Right renal pelvis (tissue), 4 donors: ENCODE results near the gene MECR. TPM values are rescaled to one million over a fixed set of nuclear protein-coding genes. Genes with fewer than 3 reads are reported as not detected.

Experiments
- DNase-seq, 4 donors: peaks; one replicate each; pipeline ENCODE4 v3.0.0-alpha.2; 2013; ENCODE audit warnings: low read depth in 4 of 4, low spot score in 3 of 4, missing footprints in 1 of 4
- polyA plus RNA-seq, 4 donors: library from polyadenylated mRNA; unstranded; fragments of 120-200 nt; gene quantifications; one replicate each; pipeline ENCODE4 v1.2.1, GENCODE V29; 2013; ENCODE audit not compliant: insufficient read length in 4 of 4

The MECR gene
- polyA plus RNA-seq, 4 donors = 27.4 to 30.4 (median 29.0) TPM

DNA sequence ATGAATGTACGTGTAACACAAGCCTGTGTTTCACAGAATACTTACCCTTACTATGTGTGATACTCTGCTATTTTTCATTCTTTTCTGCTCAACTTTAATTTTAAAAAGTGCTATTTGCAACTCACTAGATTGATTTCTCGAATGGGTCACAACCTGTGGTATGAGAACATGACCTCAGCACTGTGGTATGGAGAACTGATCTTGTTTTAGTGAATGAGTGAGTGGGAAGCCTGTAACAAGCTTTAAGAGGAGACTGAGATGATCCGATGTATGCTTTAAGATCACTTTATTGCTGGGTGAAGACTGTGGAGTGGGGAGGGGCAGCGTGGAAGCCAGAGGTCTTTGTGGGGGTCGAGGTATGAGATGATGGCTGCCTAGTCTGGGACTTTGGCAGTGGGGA, 21.6 kb downstream of the MECR start:
- no peak for DNase-seq

DNA sequence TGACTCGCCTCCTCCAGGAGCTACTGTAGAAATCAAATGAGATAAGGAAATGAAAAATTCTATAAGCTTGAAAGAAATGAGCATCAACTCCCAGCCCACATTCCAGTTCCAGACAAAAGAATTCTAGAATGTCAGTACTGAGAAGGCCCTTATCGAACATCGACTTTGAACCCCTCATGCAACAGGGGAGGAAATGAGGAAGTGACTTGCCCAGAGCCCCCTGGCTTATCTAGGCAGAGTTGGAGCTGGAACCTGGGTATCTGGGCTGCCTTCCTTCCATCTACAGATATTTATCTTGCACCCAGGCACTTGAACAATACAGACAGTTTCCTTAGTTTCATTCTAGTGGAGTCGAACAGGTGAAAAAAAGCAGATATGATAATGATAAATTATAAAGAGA, 22.3 kb downstream of the MECR start:
- DNase-seq = no peak

DNA sequence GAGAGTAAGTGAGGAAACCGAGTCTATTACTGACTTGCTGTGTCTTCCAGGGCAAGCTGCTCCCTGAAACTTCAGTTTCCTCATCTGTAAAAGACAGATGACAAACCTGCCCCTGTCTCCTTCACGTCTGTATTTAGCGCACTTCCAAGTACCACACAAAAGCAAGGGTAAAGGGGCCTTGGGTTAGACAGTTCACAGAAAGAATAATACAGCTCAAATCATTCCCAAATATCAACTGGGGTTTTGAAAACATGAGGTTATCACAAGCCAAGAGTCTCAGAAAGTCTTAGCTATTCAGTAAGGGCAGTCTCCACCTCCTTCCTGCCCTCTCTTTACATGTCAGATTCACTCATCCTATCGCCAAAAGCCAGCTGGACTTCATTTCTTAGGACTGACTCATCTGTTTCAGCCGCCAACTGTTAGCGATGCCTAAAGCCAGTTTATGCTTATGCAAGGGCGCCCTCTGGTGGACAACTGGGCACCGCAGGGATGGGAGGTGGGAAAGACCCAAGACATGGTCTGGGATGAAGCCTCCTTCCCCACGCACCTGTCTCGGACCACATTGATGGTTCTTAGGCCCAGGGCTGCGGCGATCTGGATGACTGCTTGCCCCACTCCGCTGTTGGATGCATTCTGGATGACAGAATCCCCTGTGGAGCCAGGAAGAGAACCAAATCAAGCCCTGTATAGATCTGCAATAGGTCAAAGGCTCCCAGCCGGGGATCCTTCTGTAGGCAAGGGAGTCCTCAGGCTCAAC, 28.0 kb downstream of the MECR start:
- DNase-seq = peak; percentile 88 to 91 (median 90)

DNA sequence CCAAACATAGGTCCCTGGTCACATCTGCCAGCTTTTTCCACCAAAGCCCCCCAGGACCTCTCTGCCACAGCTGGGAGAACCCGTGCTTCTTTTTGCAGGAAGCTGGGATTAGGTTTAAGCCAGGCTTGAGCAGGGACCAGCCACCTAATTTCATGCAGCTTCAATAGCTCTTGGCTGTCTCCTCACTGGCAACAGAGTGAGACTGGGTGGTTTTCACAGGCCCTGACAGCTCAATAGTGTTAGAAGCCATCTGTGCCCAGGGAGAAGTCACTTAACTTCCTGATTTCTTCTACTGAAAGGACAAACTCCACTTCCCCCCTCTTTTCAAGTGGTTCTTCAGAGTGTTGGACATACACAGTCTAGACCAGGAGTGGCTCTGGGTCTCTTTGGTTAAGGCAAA, 28.7 kb downstream of the MECR start:
- no peak for DNase-seq

DNA sequence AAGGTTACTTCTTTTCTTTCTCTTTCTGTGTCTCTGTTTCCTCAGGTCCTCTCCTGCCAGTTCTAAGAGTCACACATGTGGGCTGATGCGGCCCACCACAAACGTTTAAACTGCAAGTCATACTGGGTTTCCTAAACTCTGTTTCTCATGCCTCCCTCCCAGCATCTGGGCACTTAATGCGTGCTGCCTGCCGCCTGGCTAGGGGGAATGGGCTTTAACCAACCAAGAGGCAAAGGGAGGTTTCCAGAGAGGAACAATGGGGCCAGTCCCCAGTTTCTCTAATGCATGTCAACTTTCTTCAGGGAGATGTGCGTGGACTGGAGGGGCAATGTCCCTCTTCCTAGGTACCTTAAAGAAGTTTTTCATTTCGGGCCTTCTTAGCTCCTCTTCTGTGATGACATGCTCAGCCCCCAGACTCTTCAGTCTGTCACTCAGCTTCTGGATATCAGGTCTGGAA, 29.1 kb downstream of the MECR start:
- DNase-seq = no peak

DNA sequence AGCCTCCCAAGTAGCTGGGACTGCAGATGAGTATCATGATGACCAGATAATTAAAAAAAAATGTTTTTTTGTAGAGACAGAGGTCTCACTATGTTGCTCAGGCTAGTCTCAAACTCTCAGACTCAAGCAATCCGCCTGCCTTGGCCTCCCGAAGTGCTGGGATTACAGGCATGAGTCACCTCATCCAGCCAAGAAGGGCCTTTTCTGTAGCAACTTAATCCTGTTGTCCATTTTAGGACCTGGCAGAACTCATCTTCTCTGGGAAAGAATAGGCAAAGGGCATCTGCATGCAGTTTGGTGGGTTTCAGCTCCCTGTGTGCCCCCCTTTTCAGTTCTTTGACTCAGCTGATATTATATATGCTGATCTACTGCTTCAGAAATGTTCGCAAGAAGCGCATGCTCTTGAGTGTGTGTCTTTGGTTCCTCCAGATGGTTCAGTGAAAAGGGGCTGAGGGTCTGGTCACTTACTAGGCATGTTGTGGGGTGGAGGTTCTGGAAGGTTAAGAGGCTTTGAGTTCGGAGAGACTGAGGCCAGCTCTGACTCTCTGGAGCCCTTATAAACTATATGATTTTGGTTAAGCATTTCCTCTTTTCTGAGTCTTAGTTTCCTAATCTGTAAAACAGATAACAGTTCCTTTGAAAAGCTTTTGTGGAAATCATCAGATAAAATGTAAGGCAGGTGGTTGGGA, 29.7 kb downstream of the MECR start:
- DNase-seq = no peak

DNA sequence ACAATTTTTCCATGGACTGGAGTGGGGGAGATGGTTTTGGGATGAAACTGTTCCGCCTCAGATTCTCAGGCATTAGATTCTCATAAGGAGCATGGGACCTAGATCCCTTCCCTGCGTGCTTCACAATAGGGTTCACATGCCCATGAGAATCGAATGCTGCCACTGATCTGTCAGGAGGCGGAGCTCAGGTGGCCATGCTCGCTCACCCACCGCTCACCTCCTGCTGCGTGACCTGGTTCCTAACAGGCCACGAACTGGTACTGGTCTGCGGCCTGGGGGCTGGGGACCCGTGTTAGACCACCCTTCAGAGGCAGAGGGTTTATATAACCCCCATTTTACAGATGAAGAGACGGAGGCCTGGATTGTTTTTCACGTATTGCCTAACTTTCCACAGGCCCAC, 32.7 kb downstream of the MECR start:
- no peak for DNase-seq

DNA sequence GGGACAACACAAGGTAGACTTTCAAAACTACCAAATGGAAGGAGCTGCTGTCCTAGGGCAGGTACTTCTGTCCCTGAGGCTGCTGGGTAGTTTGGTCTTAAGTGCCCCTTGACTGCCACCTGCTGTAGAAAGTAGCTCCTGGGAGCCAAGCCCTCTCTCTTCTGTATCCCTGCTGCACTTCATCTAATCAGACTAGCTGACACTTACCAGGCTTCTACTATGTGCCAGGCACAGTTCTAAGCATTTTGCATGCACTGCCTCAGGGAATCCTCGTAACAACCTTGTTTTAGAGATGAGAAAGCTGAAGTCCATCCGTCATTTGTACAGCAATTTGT, 33.2 kb downstream of the MECR start:
- no peak for DNase-seq

DNA sequence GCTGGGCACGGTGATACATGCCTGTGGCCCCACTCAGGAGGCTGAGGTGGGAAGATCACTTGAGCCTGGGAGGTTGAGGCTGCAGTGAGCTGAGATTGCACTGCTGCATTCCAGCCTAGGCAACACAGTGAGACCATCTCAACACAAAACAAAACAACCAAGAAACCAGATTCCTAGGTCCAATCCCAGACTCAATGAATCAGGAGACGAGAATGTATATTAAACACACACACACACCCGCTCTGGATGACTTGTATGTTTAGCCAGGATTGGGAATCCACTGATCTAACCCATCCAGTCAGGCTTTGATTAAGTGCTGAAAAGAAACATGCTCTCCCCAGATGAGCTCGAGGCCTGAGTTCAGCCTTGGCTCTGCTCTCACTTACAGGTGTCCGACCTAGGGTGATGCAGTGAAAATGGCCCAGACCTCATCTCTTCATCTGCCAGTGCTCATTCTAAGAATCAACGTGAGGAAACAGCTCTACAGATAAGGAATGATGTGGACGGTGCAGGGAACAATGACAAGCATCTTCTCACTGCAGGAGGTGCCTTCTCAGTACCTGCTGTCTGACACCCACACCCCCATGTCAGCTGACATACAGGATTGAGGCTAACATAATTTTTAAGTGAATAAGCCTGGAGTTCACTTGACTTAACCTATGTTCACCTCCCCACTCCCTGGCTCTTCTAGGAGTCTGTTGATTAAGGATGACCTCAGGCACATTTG, 33.7 kb downstream of the MECR start:
- DNase-seq = no peak

DNA sequence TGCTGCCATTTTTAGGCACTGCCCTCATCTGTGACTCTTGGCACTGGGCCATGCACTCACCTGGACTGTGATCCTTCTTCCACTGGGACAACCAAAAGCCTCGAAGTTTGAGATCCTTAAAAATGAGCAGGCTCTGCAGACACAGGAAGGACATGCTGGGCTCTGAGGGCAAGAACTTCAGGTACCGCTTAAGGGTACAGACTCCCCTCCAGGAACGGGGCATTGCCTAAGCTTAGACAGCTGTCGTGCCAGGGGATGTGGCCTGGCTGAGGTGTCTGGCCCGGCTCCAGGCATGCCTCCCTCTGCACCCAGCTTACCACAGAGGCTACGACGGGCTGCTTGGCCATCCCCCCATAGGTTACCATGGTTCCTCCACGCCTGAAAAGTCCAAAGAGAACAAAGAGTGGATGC, 34.8 kb downstream of the MECR start:
- no peak for DNase-seq

DNA sequence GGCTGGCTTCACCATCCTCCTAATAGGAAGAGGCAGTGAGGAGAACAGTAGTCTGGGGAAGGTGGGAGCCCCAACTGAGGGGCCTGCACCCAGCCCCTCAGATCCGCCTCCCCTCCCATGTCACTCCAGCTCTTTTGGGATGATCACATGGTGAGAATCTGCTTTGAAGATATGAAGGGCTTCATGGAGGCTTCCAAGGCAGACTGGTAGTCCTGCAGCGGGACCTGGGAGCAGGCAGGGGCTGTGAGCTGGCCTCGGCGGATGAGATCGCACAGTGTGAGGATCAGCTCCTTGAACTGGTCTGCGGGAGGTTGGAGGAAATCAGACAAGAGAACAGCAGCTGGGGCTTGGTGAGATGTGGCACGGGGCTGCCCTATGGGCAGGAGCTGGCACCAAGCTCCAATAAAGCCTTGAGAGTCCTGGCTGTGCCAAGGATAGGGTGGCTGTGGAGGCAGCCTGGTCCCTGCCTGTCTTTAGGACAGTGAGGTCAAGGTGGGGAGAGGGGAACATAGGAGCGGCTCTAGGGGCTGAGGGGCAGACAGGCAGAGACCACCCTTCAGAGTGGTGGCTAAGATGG, 36.8 kb downstream of the MECR start:
- DNase-seq = no peak

DNA sequence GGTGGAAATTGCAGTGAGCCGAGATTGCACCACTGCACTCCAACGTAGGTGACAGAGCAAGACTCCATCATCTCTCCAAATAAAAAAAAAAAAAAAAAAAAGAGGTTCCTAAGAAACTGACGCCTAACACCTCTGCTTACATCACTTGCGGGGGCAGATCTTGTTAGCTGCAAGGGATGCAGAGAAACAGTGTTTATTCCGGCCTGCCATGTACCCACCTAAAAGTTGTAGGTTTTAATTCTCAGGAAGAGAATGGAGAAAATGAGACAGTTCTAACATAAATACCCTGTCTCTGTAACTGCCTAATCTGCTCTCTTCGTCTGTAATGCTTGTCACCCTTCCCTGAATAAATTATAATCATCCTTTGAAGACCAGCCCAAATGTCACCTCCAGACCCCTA, 40.0 kb downstream of the MECR start:
- no peak for DNase-seq

DNA sequence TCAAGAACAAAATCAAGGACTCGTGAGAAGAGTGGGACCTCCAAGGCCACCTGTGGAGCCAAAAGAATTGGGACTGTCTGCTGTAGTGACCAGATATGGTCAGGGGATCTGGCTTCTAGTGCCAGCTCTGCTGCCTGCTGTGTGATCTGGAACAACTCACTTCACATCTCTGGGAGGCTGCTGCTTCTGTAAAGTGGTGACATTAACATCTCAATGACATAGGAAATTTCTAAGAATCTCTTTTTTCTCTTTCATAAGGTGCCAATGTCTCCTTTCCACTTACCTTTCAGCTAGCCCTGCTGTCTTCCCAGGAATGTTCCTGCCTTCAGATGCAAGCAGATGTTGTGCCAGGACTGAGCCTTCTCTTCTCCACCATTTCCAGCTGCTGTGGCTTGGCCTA, 44.0 kb downstream of the MECR start:
- DNase-seq = no peak

DNA sequence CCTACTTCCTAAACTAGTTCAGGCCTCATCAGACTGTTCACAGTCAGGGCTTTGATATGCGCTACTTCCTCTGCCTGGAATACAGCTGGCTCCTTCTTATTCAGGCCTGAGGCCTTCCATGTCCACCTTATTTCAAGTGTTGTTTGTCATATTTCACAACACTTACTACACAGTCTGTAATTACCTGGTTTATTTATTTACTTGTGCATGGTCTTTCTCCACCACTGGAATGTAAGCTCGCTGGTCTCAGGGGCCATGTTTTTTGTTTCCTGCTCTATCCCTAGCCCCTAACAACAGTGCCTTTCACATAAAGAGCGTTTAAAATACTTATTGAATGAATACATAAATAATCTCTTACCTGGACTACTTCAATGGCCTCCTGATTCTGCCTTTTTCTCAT, 44.5 kb downstream of the MECR start:
- DNase-seq = no peak

DNA sequence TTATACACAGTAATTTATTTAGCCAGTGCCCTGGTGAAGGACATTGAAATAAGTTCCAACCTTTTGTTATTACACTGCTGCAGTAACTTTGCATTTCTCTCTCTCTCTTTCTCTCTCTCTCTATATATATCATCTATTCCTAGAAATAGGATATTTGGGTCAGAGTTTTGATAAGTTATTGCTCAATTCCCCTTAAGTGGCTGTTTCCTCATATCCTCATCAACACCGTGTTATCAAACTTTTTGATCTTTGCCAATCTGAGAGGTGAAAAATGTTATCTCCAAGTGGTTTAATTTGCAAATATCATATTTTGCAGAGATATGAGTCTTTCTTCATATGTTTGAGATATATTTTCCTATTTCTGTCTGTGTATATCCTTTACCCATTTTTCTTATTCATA, 47.4 kb downstream of the MECR start:
- no peak for DNase-seq

DNA sequence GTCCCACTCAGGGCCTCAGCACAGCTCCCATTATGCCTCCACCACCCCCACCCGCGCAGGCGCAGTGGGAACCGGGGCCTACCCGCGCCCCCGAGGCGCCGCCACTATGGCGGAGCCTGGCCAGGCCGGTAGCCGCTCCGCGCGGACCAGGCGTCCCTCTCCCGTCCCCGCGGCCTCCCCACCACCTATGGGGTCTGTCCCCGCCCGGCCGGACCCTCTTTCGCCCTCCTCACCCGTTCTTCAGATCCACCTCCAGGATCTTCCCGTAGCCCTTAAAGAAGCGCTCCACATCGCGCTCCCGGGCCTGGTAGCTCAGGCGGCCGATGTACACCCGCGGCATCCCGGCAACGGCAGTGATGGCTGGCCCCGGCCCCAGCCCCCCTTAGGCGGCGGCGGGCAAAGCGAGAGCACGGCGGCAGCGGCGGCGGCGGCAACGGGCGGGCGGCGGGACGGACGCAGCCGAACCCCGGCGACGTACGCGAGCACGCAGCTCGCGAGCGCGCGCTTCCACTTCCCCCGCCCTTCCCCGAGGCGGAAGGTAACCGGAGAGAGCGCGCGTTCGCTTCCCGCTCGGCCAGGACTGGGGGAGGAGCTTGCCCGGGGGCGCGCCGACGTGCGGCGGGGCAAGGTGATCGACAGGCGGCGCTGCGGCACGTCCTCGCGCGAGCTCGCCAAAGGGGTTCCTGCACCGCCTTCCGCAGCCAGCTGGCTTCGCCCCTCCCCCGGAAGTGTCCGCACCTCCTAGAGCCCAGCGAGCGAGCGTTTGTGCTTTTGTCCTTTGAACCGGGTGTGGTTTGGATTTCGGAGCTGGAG, 49.1 kb downstream of the MECR start, which contains the start of gene SRSF4:
TSS of gene SRSF4 (minus strand) at position 488 of the 813 bp plus-strand sequence. CDS start at position 340, 148 bp downstream.
- DNase-seq = peak; percentile 96 to 98 (median 97)

DNA sequence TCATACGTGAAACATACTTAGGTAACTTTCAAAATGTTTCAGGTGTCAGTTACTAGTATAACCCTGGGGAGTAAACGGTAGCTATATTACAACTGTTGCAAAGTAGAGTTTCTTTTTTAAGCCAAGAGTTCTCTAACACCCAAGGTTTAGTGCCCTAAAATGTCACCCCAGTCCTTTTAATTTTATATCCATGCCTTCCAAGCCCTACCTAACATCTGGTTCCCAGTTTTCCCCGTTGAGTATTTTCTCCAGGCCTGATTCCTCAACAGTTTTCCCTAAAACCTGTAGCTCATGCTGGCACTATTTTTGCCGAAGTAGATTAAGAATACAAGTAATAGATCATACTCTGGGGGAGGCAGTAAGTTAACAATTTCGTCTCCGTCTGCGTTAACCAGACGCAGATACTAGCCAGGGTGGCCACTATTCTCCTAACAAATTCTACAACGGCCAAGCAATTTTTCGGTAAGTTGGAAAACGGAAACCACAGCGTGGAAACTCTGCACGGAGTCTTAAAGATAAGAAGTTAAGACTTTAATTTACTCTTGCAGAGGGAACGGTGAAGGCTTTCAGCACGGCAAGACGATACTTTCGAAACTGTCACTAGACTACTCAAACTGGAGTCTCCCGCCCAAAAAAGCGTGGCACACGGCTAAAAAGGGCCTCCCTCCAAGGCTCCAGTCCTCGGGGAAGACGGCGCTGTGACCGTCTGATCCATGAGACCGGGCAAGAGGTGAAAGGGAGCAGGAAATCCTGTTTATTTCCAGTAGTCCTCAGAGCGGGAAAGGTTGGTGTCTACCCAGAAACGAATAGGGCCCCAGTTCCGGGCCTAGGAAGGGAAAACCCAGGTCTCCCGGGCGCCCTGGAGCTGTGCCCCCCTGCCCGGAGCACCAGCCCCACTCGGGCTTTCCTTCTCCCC, 50.0 kb downstream of the MECR start:
- peak in 1 of 4 donors; percentile 48 for DNase-seq

DNA sequence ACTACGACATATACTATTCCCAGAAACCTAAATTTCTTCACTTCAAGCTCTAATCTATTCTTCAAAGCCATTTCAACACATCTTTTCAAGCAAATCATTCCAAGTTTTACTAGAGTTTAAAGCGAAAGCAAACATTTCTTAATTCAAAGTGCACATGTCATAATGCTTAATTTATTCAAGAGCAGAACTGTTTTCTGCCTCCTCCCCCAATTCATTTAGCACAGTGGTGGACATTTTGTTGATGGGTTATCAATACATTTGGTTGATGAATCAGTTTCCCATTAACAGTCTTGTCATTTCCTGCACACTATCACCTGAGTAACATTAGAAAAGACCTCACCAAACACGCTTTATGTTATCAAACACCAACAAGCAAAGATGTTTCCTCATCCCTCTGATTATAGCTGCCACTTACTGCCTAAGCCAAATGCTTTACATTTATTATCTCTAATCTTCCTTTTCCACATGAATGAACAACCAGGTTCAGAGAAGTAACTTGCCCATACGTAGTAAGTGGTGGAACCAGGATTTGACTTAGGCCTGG, 51.0 kb downstream of the MECR start:
- DNase-seq = no peak
